Stimulated activated naive CD8-positive, alpha-beta T cell treated with anti-CD3 and anti-CD28 coated beads, Interleukin-15, Interleukin-2, amounts not matched to agents 100 ng/mL and 50 ng/mL, for 24 hours (primary cell): ENCODE results near the gene TM7SF3.
"Not testable (repeated sequence)": the region's sequence is repeated elsewhere in the genome, so short reads cannot be mapped to it uniquely, and the experiment has no call there.

Experiments
- H3K27ac Mint-ChIP-seq: one replicate; pipeline ENCODE4 v1.8.0; 2021; ENCODE audit warnings: mild to moderate bottlenecking, mixed read lengths
- H3K27me3 Mint-ChIP-seq: one replicate; pipeline ENCODE4 v1.8.0; 2021; ENCODE audit warnings: mixed read lengths
- H3K36me3 Mint-ChIP-seq: one replicate; pipeline ENCODE4 v1.8.0; 2021; ENCODE audit warnings: low read depth, mixed read lengths
- H3K4me1 Mint-ChIP-seq: one replicate; pipeline ENCODE4 v1.8.0; 2021; ENCODE audit warnings: low read depth, mixed read lengths
- H3K4me3 Mint-ChIP-seq: one replicate; pipeline ENCODE4 v1.8.0; 2021; ENCODE audit warnings: mild to moderate bottlenecking, mixed read lengths
- H3K9me3 Mint-ChIP-seq: one replicate; pipeline ENCODE4 v1.8.0; 2021; ENCODE audit warnings: mixed read lengths

The TM7SF3 gene

DNA sequence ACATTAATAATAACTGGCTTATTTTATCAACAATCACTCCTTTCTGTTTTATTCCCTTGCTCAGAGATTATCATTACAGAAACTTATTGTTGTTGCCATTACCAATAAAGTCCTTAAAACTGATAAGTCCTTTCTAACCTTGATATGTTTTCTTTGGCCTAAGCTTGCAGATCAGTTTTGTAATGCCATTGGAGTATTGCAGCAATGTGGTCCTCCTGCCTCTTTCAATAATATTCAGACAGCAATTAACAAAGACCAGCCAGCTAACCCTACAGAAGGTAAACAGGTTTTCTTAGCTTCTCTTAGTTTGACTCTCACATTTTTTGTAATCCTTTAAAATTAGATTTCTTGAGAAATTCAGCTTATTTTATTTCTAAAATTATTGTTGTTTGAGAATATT lies 12.1 kb upstream of the TM7SF3 start:
- H3K27ac Mint-ChIP-seq: no peak overlapping the region
- no peaks in the 10 kb centered on the region for H3K9me3 Mint-ChIP-seq
- H3K36me3 Mint-ChIP-seq: peaks cover 43% of the 10 kb centered on the region
- H3K4me1 Mint-ChIP-seq: peaks cover 47% of the 10 kb centered on the region
- H3K4me3 Mint-ChIP-seq: no peak overlapping the region
- no peaks in the 10 kb centered on the region for H3K27me3 Mint-ChIP-seq

DNA sequence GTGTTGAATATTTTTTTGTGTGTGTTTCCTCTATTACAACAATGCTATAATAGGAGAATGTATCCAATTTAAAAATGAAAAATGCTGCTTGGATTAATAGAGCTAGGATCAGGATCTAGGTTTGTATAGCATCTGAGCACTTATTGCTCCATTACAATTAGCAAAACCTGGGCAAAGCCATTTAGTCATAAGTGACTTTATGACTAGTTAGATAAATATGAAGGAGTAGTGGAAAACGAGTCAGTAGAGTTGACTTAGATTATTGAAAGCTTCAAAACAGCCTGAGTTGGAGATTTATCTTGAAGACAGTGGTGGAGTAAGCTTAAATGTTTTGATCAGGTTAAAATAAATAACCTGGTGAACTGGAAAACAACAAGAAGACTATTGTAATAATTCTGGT lies 10.9 kb upstream of the TM7SF3 start:
- Mint-ChIP-seq H3K36me3 (peaks cover 33% of the 10 kb centered on the region), H3K27me3 (no peaks in the 10 kb centered on the region), H3K9me3 (no peaks in the 10 kb centered on the region), H3K27ac (peak overlapping the region; percentile 32), H3K4me3 (no peak overlapping the region), H3K4me1 (peaks cover 49% of the 10 kb centered on the region)

DNA sequence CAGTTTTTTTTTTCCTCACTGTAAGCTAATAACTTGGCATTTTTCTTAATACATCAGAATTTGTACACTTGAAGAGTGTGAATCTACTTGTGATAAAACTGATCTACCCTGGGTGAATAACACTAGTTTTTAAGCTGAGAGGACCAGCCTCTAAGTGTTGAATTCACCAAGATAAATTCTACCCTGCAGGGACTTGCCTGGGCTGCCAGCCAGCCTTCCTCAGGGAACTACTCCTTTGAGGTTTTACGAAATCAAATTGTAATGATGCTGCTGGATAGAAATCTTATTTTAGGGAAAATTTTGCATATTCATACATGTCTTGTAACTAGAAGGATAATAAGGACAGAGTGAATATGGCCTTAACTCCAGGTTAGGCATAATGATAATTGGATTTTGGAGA lies 10.1 kb upstream of the TM7SF3 start:
- Mint-ChIP-seq H3K4me3 (no peak overlapping the region), H3K9me3 (no peaks in the 10 kb centered on the region), H3K36me3 (peaks cover 26% of the 10 kb centered on the region), H3K27me3 (no peaks in the 10 kb centered on the region), H3K4me1 (peaks cover 49% of the 10 kb centered on the region), H3K27ac (no peak overlapping the region)

DNA sequence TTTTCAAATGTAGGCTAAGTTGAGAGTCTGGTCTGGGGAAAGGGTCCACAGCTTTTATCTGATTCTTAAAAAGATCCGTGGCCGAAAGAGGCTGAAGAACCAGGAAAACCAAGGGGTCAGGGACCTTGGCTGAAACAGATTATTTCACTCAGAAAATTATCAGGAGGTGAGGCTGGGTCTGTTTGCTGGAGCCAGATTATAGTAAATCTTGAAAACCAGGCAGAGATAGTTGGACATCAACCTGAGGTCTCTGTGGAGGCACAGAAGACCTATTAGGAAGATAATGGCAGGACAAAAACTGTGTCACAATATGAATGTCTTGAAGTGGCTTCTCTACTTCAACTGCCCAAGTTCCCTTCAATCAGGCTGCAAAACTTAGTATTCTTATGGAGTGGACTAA lies 6.6 kb upstream of the TM7SF3 start:
- Mint-ChIP-seq H3K4me1 (peaks cover 43% of the 10 kb centered on the region), H3K4me3 (no peak overlapping the region), H3K27me3 (no peaks in the 10 kb centered on the region), H3K36me3 (no peaks in the 10 kb centered on the region), H3K9me3 (no peaks in the 10 kb centered on the region), H3K27ac (no peak overlapping the region)

DNA sequence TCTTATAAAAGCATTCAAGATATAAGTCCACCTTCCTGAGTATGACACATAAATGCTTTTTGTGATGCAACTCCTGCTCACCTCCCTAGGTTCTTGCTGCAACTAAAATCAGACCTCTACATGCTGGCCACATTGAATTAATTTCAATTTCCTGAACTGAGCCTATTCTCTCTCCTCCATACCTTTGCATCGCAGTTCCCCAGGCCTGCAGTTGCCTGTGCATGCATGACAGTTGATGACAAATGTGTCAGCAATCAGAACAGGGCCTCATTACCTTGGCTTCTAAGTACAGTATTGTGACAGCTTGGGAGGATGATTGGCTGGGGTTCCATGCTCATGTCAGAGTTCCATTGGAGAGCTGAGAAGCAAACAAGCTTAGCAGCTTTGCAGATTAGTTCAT lies 3.9 kb upstream of the TM7SF3 start:
- no peaks in the 10 kb centered on the region for H3K27me3 Mint-ChIP-seq
- no peak overlapping the region for H3K4me3 Mint-ChIP-seq
- H3K27ac Mint-ChIP-seq: peak overlapping the region; percentile 39
- no peaks in the 10 kb centered on the region for H3K9me3 Mint-ChIP-seq
- no peaks in the 10 kb centered on the region for H3K36me3 Mint-ChIP-seq
- peaks cover 35% of the 10 kb centered on the region for H3K4me1 Mint-ChIP-seq

DNA sequence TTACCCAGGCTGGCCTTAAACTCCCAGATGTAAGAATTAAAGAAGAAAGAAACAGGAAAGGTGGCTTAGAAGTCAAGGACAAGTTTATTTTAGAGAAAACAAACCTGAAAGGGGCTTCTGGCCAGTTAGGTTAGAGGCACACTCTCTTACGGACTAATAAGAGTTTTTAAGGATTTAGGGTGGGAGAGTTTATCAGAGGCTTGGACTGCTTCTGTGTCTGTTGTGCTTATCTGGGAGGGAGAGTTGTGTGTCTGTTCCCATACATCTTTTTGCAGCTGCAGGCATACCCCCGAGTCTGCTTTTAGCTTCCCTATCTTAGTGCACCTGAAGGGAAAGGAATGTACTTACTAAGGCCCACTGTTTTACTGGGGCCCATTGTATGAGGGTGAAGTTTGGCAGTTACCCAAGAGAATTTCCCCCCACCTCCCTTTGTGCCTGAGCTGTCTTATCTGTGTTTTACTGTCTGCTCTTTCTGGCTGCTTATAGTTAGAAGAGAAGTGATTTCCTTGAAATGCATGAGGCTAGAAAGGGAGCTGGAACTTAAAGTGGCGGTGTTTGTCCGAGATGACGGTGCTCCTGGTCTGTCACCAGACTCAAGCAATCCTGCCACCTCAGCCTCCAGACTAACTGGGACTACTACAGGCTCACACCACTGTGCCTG lies 3.1 kb upstream of the TM7SF3 start:
- not testable (repeated sequence) for H3K9me3 Mint-ChIP-seq, H3K27ac Mint-ChIP-seq, H3K27me3 Mint-ChIP-seq, H3K36me3 Mint-ChIP-seq, H3K4me3 Mint-ChIP-seq
- H3K4me1 Mint-ChIP-seq: peaks cover 39% of the 10 kb centered on the region

DNA sequence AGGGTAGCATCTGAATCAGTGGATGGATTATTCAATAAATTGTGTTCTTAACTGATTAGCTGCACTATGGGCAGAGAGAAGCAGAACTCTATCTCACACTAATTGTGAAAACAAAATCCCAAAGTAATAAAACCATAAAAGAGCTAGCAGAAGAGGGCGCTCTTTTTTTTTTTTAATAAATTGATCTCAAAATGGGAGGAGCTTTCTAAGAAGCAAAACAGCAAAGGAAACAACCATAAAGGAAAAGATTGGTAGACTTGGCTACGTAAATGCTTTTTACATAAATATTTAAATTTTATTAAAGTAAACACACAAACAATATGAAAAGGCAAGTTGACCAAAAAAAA lies 1.5 kb upstream of the TM7SF3 start:
- Mint-ChIP-seq H3K4me3 (peak overlapping the region; percentile 94), H3K27ac (peak overlapping the region; percentile 91), H3K9me3 (no peaks in the 10 kb centered on the region), H3K27me3 (no peaks in the 10 kb centered on the region), H3K36me3 (peaks cover 4% of the 10 kb centered on the region), H3K4me1 (peaks cover 42% of the 10 kb centered on the region)

DNA sequence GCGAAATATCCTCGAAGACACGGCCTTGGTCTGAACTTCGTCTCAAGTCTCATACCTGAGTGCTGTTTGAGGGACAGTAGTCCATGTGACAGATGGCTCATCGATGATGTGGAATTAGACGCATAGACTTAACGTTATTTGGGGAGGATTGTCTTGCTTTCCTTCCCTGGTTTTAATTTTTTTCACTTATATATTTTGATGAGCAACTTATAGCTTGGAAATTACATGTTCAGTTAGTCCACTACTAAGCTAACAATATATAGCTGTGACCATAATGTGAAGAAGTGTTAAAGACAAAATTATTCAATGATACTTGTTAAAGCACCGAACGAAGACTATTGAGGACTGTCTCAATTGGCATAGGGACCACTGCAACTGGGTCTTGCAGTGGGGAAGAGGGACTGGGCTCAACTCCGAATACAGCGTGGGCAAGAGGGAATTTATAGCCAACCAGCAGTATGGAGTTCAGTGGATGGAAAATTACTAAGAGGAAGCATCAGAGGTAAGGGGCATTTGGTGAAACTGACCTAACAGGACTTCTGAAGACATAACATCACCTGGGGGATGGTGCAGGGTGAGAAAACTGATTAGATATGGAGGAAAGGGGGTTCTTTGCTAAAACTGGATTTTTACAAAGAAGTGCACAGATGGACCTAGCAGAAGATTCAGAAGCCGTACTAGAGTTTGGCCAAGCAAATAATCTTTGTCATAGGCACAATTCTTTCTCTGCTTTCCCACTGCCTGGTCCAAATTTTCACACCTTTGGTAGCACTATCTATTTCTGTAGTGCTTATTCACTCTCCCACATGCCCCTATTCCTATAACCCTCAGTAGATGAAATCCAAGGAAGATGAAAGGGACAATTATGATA lies 910 bp upstream of the TM7SF3 start:
- Mint-ChIP-seq H3K9me3 (no peaks in the 10 kb centered on the region), H3K4me3 (peak overlapping the region; percentile 94), H3K27me3 (no peaks in the 10 kb centered on the region), H3K27ac (peak overlapping the region; percentile 91), H3K36me3 (peaks cover 9% of the 10 kb centered on the region), H3K4me1 (peaks cover 48% of the 10 kb centered on the region)

DNA sequence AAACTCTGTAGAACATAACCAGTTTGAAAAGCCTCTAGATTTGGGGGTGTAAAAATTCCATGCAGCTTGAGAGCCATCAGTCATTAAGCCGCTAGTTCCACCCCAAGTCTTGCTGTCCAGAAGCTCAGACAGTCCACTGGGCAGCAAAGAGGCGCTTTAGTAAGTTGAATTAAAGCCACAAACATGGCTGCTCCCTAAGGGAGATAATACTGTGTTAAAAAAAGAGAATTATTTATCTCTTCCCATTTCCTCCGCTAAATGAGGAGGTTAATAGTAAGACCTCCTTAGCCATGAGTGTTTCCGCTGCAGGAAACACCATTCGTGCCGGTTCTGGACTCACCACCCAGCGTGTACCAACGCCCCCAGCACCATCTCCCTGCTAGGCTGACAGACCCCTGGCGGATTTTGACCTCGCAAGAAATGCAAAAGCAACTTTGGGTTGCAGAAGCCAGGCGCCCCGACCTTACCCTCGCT lies 536 bp downstream of the TM7SF3 start:
- Mint-ChIP-seq H3K4me3 (peak overlapping the region; percentile 94), H3K27ac (peak overlapping the region; percentile 91), H3K4me1 (peaks cover 51% of the 10 kb centered on the region), H3K36me3 (peaks cover 11% of the 10 kb centered on the region), H3K27me3 (no peaks in the 10 kb centered on the region), H3K9me3 (no peaks in the 10 kb centered on the region)

DNA sequence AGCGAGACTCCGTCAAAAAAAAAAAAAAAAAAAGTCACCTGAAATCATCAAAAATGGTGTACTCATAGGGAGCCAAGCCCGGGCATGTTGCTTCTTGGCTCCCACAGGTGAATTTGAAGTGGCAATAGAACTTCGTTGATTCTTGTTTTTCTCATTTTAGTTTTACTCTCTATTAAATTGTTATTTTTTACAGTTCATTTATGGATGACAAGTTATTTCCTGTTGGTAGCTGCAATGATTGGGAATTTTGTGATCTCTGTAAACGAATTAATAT lies 1.3 kb downstream of the TM7SF3 start:
- Mint-ChIP-seq H3K9me3 (no peaks in the 10 kb centered on the region), H3K4me1 (peaks cover 58% of the 10 kb centered on the region), H3K36me3 (peaks cover 11% of the 10 kb centered on the region), H3K27ac (no peak overlapping the region), H3K4me3 (peak overlapping the region; percentile 94), H3K27me3 (no peaks in the 10 kb centered on the region)

DNA sequence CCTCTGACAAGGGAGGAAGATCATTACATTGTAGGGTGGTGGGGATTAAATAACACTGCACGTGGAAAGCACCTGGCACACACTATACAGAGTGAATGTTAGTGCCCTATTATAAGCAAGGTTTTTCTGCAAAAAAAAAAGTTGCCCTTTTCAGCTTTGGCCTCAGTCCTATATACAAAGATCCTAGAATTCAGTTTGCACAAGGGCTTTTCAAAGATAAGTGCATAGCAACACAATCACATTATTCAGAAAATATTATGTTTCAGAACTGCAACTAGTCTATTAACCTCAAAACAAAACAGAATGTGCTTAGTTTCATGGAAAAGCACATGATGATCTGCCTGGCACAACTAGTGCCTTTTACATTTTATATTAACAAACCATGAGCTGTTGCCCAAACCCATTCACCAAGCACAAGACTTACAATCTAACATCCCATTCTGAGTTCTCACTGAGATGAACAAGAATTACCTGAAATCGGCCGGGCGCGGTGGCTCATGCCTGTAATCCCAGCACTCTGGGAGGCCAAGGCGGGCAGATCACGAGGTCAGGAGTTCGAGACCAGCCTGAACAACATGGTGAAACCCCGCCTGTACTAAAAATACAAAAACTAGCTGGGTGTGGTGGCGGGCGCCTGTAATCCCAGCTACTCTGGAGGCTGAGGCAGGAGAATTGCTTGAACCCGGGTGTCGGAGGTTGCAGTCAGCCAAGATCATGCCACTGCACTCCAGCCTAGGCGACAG lies 1.8 kb downstream of the TM7SF3 start:
- H3K27ac Mint-ChIP-seq: no peak overlapping the region
- H3K27me3 Mint-ChIP-seq: no peaks in the 10 kb centered on the region
- H3K4me1 Mint-ChIP-seq: peaks cover 58% of the 10 kb centered on the region
- H3K9me3 Mint-ChIP-seq: no peaks in the 10 kb centered on the region
- H3K4me3 Mint-ChIP-seq: peak overlapping the region; percentile 64
- peaks cover 11% of the 10 kb centered on the region for H3K36me3 Mint-ChIP-seq

DNA sequence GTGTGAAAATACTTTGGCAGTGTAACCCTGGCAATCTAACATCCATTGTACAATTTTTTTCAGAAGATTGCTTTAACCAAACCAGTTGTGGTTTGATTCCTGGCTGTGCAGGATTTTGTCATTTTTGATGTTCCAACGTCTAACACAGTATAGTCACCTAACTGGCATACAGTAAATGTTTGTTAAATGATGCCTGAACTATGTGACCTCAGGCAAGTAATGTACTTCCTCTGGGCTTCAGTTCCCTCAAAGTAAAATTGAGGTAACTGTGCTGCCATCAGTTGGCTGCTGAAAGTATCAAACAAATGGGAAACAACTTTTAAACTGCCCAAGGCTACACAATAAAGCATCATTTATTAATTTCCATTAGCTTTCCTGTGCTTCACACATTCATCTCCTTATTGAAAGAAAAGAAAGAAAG lies 4.3 kb downstream of the TM7SF3 start:
- H3K27ac Mint-ChIP-seq: peak overlapping the region; percentile 15
- H3K9me3 Mint-ChIP-seq: no peaks in the 10 kb centered on the region
- H3K4me1 Mint-ChIP-seq: peaks cover 46% of the 10 kb centered on the region
- H3K36me3 Mint-ChIP-seq: peaks cover 11% of the 10 kb centered on the region
- H3K4me3 Mint-ChIP-seq: no peak overlapping the region
- no peaks in the 10 kb centered on the region for H3K27me3 Mint-ChIP-seq

DNA sequence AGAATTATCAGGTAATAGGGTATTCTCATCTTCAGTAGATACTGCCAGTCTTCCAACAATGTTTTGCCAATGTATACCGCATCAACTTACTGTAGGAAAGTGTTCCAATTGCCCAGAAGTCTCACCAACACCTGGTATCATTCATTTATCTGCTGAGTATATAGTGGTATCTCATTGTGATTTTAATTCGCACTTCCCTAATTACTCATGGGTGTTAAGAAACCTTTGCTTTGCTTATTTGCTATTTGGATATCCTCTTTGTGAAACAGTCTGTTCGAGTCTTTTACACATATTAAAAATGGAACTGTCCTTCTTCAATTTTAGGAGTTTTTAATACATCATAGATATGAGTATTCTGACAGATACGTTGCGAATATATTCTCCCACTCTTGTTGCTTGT lies 6.1 kb downstream of the TM7SF3 start:
- Mint-ChIP-seq H3K36me3 (peaks cover 14% of the 10 kb centered on the region), H3K27ac (no peak overlapping the region), H3K4me3 (no peak overlapping the region), H3K27me3 (no peaks in the 10 kb centered on the region), H3K9me3 (no peaks in the 10 kb centered on the region), H3K4me1 (peaks cover 36% of the 10 kb centered on the region)

DNA sequence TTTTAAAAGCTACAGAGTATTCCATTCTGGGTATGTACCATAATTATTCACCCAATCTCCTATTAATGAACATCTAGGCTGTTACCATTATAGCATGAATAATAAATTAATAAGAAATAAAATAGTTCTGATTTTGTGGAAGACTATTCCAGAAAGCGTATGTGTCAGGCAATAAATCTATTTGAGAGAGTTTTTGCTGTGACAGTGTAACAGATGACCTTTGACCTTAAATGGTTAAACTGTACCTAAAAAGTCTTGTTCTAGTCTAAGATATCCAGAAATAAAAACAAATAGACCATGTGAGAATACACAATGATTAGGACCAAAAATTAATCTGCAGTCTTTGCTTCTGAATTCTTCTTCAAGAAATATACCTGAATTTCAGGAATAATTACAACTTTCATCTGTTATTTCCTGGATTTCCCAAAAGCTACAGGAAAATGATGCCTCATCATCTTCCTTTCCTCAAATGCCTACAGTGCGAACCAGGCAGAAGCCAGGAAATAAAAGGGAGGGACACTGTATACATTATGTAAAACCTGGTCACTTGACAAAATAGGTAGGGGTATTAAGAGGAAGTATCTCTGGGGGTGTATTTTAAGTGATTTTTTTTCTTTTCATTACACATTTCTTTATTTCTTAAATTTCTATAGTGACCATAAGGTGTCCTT lies 7.3 kb downstream of the TM7SF3 start:
- Mint-ChIP-seq H3K4me3 (no peak overlapping the region), H3K27ac (no peak overlapping the region)

DNA sequence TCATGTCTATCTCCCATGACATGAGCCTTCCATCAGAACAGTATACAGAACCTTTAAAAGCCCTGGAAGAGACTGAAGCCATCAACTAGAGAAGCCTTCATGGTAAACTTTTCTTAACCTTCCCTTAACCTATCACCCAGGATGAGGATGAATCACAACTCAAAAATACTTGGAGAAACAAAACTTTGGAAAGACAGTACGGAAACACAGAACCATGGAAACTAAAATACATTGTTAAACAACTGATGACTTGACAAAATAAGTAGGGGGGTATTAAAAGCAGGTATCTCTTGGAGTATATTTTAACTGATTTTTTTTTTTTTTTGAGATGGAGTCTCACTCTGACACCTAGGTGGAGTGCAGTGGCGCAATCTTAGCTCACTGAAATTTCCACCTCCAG lies 8.7 kb downstream of the TM7SF3 start:
- H3K4me1 Mint-ChIP-seq: peaks cover 19% of the 10 kb centered on the region
- no peak overlapping the region for H3K4me3 Mint-ChIP-seq
- peaks cover 21% of the 10 kb centered on the region for H3K36me3 Mint-ChIP-seq
- no peak overlapping the region for H3K27ac Mint-ChIP-seq
- no peaks in the 10 kb centered on the region for H3K27me3 Mint-ChIP-seq
- H3K9me3 Mint-ChIP-seq: no peaks in the 10 kb centered on the region

More for the DNA sequence above, 7.3 kb downstream of the TM7SF3 start:
- Mint-ChIP-seq H3K36me3 (peaks cover 19% of the 10 kb centered on the region), H3K27me3 (no peaks in the 10 kb centered on the region), H3K4me1 (peaks cover 26% of the 10 kb centered on the region), H3K9me3 (no peaks in the 10 kb centered on the region)
